HepG2 (cell line): Measurements from ENCODE around the gene RUSC1. TPM values are rescaled to one million over a fixed set of nuclear protein-coding genes. Genes with fewer than 3 reads are reported as not detected.

ENCODE experiments used
- BCL6 ChIP-seq: IDR thresholded peaks from 2 replicates; pipeline ENCODE4 v1.6.1; 2016; ENCODE audit warnings: missing genetic modification reagents, missing compliant biosample characterization
- ELF4 ChIP-seq: sonication (generic); formaldehyde crosslinking; IDR thresholded peaks from 2 replicates; pipeline ENCODE4 v1.5.0; 2020; ENCODE audit warnings: missing genetic modification reagents, mild to moderate bottlenecking, moderate library complexity, borderline replicate concordance
- KDM1A ChIP-seq: IDR thresholded peaks from 2 replicates; pipeline ENCODE4 v1.6.1; 2016; ENCODE audit warnings: missing compliant biosample characterization
- KDM2A ChIP-seq: sonication (generic); formaldehyde crosslinking; IDR thresholded peaks from 2 replicates; pipeline ENCODE4 v1.4.0; 2020; ENCODE audit warnings: low read depth, missing genetic modification reagents, borderline replicate concordance
- KDM4B ChIP-seq: sonication (generic); formaldehyde crosslinking; IDR thresholded peaks from 2 replicates; pipeline ENCODE4 v1.4.0; 2020; ENCODE audit warnings: missing genetic modification reagents
- KMT2A ChIP-seq: sonication (generic); formaldehyde crosslinking; IDR thresholded peaks from 2 replicates; pipeline ENCODE4 v1.4.0; 2020; ENCODE audit warnings: missing genetic modification reagents
- PCBP2 ChIP-seq: fragments of 200-400 bp; formaldehyde crosslinking; optimal IDR thresholded peaks from 2 replicates; pipeline ENCODE3; 2018; ENCODE audit warnings: low read length, low read depth; ENCODE audit not compliant: poor library complexity, severe bottlenecking
- REXO4 ChIP-seq: sonication (generic); formaldehyde crosslinking; IDR thresholded peaks from 2 replicates; pipeline ENCODE4 v1.8.0; 2022; ENCODE audit warnings: missing genetic modification reagents, mild to moderate bottlenecking, borderline replicate concordance
- STAG1 ChIP-seq: sonication (generic); formaldehyde crosslinking; IDR thresholded peaks from 2 replicates; pipeline ENCODE4 v1.4.0; 2020; ENCODE audit warnings: missing genetic modification reagents
- TEAD3 ChIP-seq: optimal IDR thresholded peaks from 2 replicates; pipeline ENCODE3; 2016; ENCODE audit warnings: borderline replicate concordance
- ZBTB1 ChIP-seq: sonication (generic); formaldehyde crosslinking; IDR thresholded peaks from 2 replicates; pipeline ENCODE4 v1.4.0; 2020; ENCODE audit warnings: missing genetic modification reagents, borderline replicate concordance
- ZEB1 ChIP-seq: IDR thresholded peaks from 2 replicates; pipeline ENCODE4 v1.6.1; 2012; ENCODE audit warnings: mild to moderate bottlenecking, low read depth, inconsistent platforms; ENCODE audit not compliant: insufficient replicate concordance
- ZFP82 ChIP-seq: sonication (generic); formaldehyde crosslinking; IDR thresholded peaks from 2 replicates; pipeline ENCODE4 v1.5.1; 2020; ENCODE audit warnings: mild to moderate bottlenecking, missing genetic modification reagents, borderline replicate concordance
- ZFP90 ChIP-seq: sonication (generic); formaldehyde crosslinking; IDR thresholded peaks from 2 replicates; pipeline ENCODE4 v1.8.0; 2022; ENCODE audit warnings: missing genetic modification reagents, mild to moderate bottlenecking, inconsistent platforms, borderline replicate concordance
- ZNF136 ChIP-seq: sonication (generic); formaldehyde crosslinking; IDR thresholded peaks from 2 replicates; pipeline ENCODE4 v1.8.1; 2022; ENCODE audit warnings: low read depth, mild to moderate bottlenecking, moderate library complexity, missing genetic modification reagents
- ZNF382 ChIP-seq: sonication (generic); formaldehyde crosslinking; IDR thresholded peaks from 2 replicates; pipeline ENCODE4 v1.5.0; 2020; ENCODE audit warnings: missing genetic modification reagents, mild to moderate bottlenecking, borderline replicate concordance
- ZNF451 ChIP-seq: sonication (generic); formaldehyde crosslinking; IDR thresholded peaks from 2 replicates; pipeline ENCODE4 v1.5.0; 2020; ENCODE audit warnings: mild to moderate bottlenecking, missing genetic modification reagents
- ZNF547 ChIP-seq: sonication (generic); formaldehyde crosslinking; IDR thresholded peaks from 2 replicates; pipeline ENCODE4 v1.5.1; 2020; ENCODE audit warnings: mild to moderate bottlenecking, missing genetic modification reagents
- ZNF652 ChIP-seq: IDR thresholded peaks from 2 replicates; pipeline ENCODE4 v1.6.1; 2016; ENCODE audit warnings: low read depth, borderline replicate concordance
- ZNF678 ChIP-seq: sonication (generic); formaldehyde crosslinking; IDR thresholded peaks from 2 replicates; pipeline ENCODE4 v1.4.0; 2020; ENCODE audit warnings: mild to moderate bottlenecking, missing genetic modification reagents
- ZNF7 ChIP-seq: IDR thresholded peaks from 2 replicates; pipeline ENCODE4 v1.6.1; 2016; ENCODE audit warnings: missing biosample characterization, missing genetic modification reagents
- ZNF761 ChIP-seq: sonication (generic); formaldehyde crosslinking; conservative IDR thresholded peaks from 2 replicates; pipeline ENCODE4 v1.4.0; 2020; ENCODE audit warnings: mild to moderate bottlenecking, missing genetic modification reagents
- polyA plus RNA-seq, 8 experiments: library from polyadenylated mRNA; depleted of rRNA in 3 of 8; stranded (reverse) in 7 of 8; unstranded in 1 of 8; fragments of >200 nt; fragmentation: Illumina TruSeq in 4 of 8; extraction: Trizol in 4 of 8; gene quantifications; 2 replicates each; pipeline versions ENCODE4 v1.2.1 to v1.2.3, GENCODE V29; 2011 to 2016; ENCODE audit warnings: low read depth in 4 of 8, missing spikeins in 1 of 8, mixed read lengths in 1 of 8; ENCODE audit not compliant: insufficient read depth in 1 of 8
- total RNA-seq, 5 experiments: library from RNA; depleted of rRNA; stranded (reverse); fragments of >200 nt; fragmentation: Illumina TruSeq; extraction: Trizol; gene quantifications; 2 replicates each; pipeline ENCODE4 v1.2.3, GENCODE V29; 2016; ENCODE audit warnings: low read depth in 1 of 5
- TF ChIP-seq, protein P1 (sequence below): sonication (generic); formaldehyde crosslinking; conservative IDR thresholded peaks from 2 replicates; pipeline ENCODE4 v1.4.0; 2020; ENCODE audit warnings: missing genetic modification reagents
- TF ChIP-seq, protein P2 (sequence below): sonication (generic); formaldehyde crosslinking; IDR thresholded peaks from 2 replicates; pipeline ENCODE4 v1.5.0; 2020; ENCODE audit warnings: mild to moderate bottlenecking, low read depth, missing genetic modification reagents, borderline replicate concordance
- TF ChIP-seq, protein P3 (sequence below): IDR thresholded peaks from 2 replicates; pipeline ENCODE4 v1.6.1; 2016; ENCODE audit warnings: missing compliant biosample characterization, missing genetic modification reagents, borderline replicate concordance
- TF ChIP-seq, protein P4 (sequence below): fragments of 450-650 bp; IDR thresholded peaks from 2 replicates; pipeline ENCODE4 v1.6.1; 2017; ENCODE audit warnings: mild to moderate bottlenecking

Gene RUSC1
- total and polyA plus RNA-seq, 2 of the 13 experiments (the other 11 are each of a cell fraction or from before 2014, with no cell fraction given) = 18.7 to 20.4 TPM

DNA sequence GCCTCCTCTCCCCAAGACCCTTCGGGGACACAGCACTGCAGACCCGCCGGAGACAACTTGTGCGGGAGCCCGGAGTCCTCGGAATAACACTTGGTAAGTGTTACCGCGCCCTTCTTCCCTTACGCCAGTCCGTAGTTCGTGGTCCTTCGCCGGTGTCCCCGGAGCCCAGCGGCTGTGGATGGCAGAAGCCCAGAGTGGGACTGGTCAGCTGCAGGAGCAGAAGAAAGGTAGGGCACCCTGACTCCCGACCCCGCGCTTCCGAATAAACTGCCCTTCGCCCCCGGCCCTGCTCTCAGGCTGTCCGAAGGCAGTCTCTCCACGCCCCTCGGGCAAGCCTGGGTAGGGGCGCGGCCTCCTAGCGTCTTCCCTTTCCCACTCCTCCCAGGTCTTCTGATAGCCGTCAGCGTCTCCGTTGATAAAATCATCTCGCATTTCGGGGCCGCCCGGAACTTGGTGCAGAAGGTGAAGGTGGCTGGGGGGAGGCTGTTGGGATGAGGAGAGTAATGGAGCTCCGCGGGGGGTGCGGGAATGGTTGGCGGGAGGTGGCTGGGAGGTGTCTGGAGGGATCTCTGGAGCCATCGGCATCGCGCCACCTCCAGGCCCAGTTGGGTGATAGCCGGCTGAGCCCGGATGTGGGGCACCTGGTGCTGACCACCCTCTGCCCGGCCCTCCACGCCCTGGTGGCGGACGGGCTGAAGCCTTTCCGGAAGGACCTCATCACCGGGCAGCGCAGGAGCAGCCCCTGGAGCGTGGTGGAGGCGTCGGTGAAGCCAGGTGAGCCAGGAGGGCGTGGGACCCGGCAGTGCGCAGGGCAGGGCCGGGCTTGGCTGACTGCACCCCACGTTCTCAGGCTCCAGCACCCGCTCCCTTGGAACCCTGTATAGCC is 4.3 kb downstream of the RUSC1 start (continued):
- TF ChIP-seq ZBTB1 (CRISPR knock-in tag) (no peak), TEAD3 (CRISPR knock-in tag) (no peak), KDM1A (CRISPR knock-in tag) (no peak), ZNF652 (CRISPR knock-in tag) (no peak), ZFP82 (0 out of 2 replicates have a peak, but pooled peaks have one; percentile 0), ZNF451 (CRISPR knock-in tag) (no peak), ELF4 (CRISPR knock-in tag) (no peak), ZNF382 (CRISPR knock-in tag) (no peak), ZNF761 (CRISPR knock-in tag) (no peak), KDM4B (no peak), REXO4 (CRISPR knock-in tag) (no peak), KDM2A (CRISPR knock-in tag) (peak; percentile 55; the same call in 1 of the 2 replicates), BCL6 (0 out of 2 replicates have a peak, but pooled peaks have one; percentile 3), ZFP90 (CRISPR knock-in tag) (peak; percentile 31; the same call in 1 of the 2 replicates), STAG1 (CRISPR knock-in tag) (peak; percentile 61), PCBP2 (no peak), ZNF547 (CRISPR knock-in tag) (no peak), KMT2A (no peak), ZNF678 (CRISPR knock-in tag) (no peak; the same call in 1 of the 2 replicates), ZEB1 (no peak), ZNF7 (CRISPR knock-in tag) (no peak), ZNF136 (no peak)
- TF ChIP-seq, protein P1, sequence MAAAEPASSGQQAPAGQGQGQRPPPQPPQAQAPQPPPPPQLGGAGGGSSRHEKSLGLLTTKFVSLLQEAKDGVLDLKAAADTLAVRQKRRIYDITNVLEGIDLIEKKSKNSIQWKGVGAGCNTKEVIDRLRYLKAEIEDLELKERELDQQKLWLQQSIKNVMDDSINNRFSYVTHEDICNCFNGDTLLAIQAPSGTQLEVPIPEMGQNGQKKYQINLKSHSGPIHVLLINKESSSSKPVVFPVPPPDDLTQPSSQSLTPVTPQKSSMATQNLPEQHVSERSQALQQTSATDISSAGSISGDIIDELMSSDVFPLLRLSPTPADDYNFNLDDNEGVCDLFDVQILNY (CRISPR knock-in tag) = no peak
- TF ChIP-seq, protein P2, sequence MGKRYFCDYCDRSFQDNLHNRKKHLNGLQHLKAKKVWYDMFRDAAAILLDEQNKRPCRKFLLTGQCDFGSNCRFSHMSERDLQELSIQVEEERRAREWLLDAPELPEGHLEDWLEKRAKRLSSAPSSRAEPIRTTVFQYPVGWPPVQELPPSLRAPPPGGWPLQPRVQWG (CRISPR knock-in tag) = no peak
- TF ChIP-seq, protein P3, sequence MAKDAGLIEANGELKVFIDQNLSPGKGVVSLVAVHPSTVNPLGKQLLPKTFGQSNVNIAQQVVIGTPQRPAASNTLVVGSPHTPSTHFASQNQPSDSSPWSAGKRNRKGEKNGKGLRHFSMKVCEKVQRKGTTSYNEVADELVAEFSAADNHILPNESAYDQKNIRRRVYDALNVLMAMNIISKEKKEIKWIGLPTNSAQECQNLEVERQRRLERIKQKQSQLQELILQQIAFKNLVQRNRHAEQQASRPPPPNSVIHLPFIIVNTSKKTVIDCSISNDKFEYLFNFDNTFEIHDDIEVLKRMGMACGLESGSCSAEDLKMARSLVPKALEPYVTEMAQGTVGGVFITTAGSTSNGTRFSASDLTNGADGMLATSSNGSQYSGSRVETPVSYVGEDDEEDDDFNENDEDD (CRISPR knock-in tag) = 0 out of 2 replicates have a peak, but pooled peaks have one; percentile 19
- TF ChIP-seq, protein P4, sequence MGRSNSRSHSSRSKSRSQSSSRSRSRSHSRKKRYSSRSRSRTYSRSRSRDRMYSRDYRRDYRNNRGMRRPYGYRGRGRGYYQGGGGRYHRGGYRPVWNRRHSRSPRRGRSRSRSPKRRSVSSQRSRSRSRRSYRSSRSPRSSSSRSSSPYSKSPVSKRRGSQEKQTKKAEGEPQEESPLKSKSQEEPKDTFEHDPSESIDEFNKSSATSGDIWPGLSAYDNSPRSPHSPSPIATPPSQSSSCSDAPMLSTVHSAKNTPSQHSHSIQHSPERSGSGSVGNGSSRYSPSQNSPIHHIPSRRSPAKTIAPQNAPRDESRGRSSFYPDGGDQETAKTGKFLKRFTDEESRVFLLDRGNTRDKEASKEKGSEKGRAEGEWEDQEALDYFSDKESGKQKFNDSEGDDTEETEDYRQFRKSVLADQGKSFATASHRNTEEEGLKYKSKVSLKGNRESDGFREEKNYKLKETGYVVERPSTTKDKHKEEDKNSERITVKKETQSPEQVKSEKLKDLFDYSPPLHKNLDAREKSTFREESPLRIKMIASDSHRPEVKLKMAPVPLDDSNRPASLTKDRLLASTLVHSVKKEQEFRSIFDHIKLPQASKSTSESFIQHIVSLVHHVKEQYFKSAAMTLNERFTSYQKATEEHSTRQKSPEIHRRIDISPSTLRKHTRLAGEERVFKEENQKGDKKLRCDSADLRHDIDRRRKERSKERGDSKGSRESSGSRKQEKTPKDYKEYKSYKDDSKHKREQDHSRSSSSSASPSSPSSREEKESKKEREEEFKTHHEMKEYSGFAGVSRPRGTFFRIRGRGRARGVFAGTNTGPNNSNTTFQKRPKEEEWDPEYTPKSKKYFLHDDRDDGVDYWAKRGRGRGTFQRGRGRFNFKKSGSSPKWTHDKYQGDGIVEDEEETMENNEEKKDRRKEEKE = no peak
